Thymus (tissue), 11 donors: Measurements from ENCODE around the gene CDCA7L. TPM values are rescaled to one million over a fixed set of nuclear protein-coding genes. Genes with fewer than 3 reads are reported as not detected.
A peak's percentile ranks its signal among the peaks of the same experiment; 100 is the strongest.

ENCODE experiments used
- DNase-seq, 9 donors: peaks; one replicate each; pipeline ENCODE4 v3.0.0-alpha.2; 2013; ENCODE audit warnings: low spot score in 9 of 9, low read depth in 6 of 9, missing footprints in 1 of 9
- H3K27ac ChIP-seq, 2 donors: one replicate each; pipeline ENCODE4 v1.5.1; 2013; ENCODE audit warnings: control low read depth in 1 of 2, low read depth in 1 of 2, low read length in 1 of 2, mild to moderate bottlenecking in 1 of 2, moderate library complexity in 1 of 2
- H3K27me3 ChIP-seq, 2 donors: one replicate each; pipeline ENCODE4 v1.5.1; 2013; ENCODE audit warnings: low read length in 1 of 2; ENCODE audit not compliant: control insufficient read depth in 2 of 2, insufficient read depth in 1 of 2
- H3K36me3 ChIP-seq, 2 donors: one replicate each; pipeline ENCODE4 v1.5.1; 2013; ENCODE audit warnings: low read length in 1 of 2, mild to moderate bottlenecking in 1 of 2, moderate library complexity in 1 of 2; ENCODE audit not compliant: control insufficient read depth in 2 of 2, insufficient read depth in 2 of 2
- H3K4me1 ChIP-seq, 2 donors: one replicate each; pipeline ENCODE4 v1.5.1; 2013; ENCODE audit warnings: low read length in 2 of 2; ENCODE audit not compliant: control insufficient read depth in 2 of 2, insufficient read depth in 2 of 2
- H3K4me3 ChIP-seq, 2 donors: one replicate each; pipeline ENCODE4 v1.5.1; 2013; ENCODE audit warnings: low read length in 2 of 2, control low read depth in 1 of 2, mild to moderate bottlenecking in 1 of 2
- H3K9me3 ChIP-seq, 2 donors: one replicate each; pipeline ENCODE4 v1.5.1; 2013; ENCODE audit warnings: low read length in 1 of 2, mild to moderate bottlenecking in 1 of 2; ENCODE audit not compliant: control insufficient read depth in 2 of 2, insufficient read depth in 1 of 2
- WGBS: extraction: QIAGEN DNeasy Blood & Tissue Kit; methylation state at CpG from one replicate; pipeline ENCODE4 v1.1.7; 2013; 5-methylcytosine and 5-hydroxymethylcytosine counted together
- polyA plus RNA-seq: library from polyadenylated mRNA; stranded (reverse); fragments of 200-250 nt; gene quantifications from one replicate; pipeline ENCODE4 v1.2.3, GENCODE V29; 2013
- total RNA-seq: library from RNA; stranded (reverse); fragments of 120-200 nt; gene quantifications from one replicate; pipeline ENCODE4 v1.2.4, GENCODE V29; 2013
- donor health status: healthy.

Gene CDCA7L
- total and polyA plus RNA-seq, 2 donors: 31.4 to 73.8 TPM

DNA sequence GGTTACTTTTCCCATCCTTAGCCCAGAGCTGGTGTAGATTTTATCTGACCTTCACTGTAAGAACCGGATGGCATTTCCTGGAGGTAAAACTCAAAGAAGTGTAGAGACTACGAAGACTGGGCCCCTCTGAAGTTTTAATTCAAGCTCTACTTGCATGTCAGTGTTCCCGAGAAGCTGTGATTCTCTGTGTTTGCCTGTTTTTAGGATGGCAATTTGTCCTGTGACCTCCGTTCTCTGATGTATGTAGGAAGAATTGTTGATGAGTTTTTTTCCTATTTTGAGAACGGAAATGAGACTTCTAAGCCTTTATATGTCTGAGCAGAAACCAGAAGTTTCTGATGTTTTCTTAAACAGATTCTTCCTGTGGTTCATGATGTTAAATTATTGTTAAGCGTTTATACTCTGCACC lies 94.1 kb downstream of the CDCA7L start:
- Histone ChIP-seq H3K27me3 (no peaks in the 10 kb centered on the region), H3K4me1 (peaks cover 5 to 12% of the 10 kb centered on the region in 2 donors), H3K9me3 (no peaks in the 10 kb centered on the region), H3K27ac (peak overlapping the region; percentile 60 to 78), H3K36me3 (no peaks in the 10 kb centered on the region), H3K4me3 (no peak overlapping the region)
- 26% methylated on average over 6 of the region's 6 CpGs for WGBS
- peak; percentile 2 to 63 (median 9) for DNase-seq
